Smooth muscle cell (in vitro differentiated cells): ENCODE results near the gene GAB4. TPM values are rescaled to one million over a fixed set of nuclear protein-coding genes. Genes with fewer than 3 reads are reported as not detected.

ENCODE experiments used
- DNase-seq: peaks from one replicate; lab custom pipeline; 2025; ENCODE audit not compliant: unreplicated experiment; lab: John Stamatoyannopoulos, UW
- H2AFZ ChIP-seq: fragments of 200-600 bp; sonication (generic); 2 replicates; pipeline ENCODE4 v1.6.0; 2016; ENCODE audit warnings: antibody characterized with exemption, low read depth, mild to moderate bottlenecking
- H3F3A ChIP-seq: fragments of 200-600 bp; sonication (generic); 2 replicates; pipeline ENCODE4 v1.6.0; 2017; ENCODE audit warnings: antibody characterized with exemption, low read depth
- H3K27ac ChIP-seq: fragments of 200-600 bp; sonication (generic); 2 replicates; pipeline ENCODE4 v1.5.1; 2016; ENCODE audit warnings: low read depth, mild to moderate bottlenecking
- H3K27me3 ChIP-seq: fragments of 200-600 bp; sonication (generic); 2 replicates; pipeline ENCODE4 v1.6.1; 2016; ENCODE audit warnings: low read depth, mild to moderate bottlenecking
- H3K36me3 ChIP-seq: fragments of 200-600 bp; sonication (generic); 2 replicates; pipeline ENCODE4 v1.5.1; 2016; ENCODE audit warnings: low read depth
- H3K4me1 ChIP-seq: fragments of 200-600 bp; sonication (generic); 2 replicates; pipeline ENCODE4 v1.5.1; 2016; ENCODE audit warnings: low read depth
- H3K4me2 ChIP-seq: fragments of 200-600 bp; sonication (generic); 2 replicates; pipeline ENCODE4 v1.6.0; 2016; ENCODE audit warnings: mild to moderate bottlenecking
- H3K4me3 ChIP-seq: fragments of 200-600 bp; sonication (generic); 2 replicates; pipeline ENCODE4 v1.5.1; 2016; ENCODE audit warnings: mild to moderate bottlenecking
- H3K79me2 ChIP-seq: fragments of 200-600 bp; sonication (generic); 2 replicates; pipeline ENCODE4 v1.6.0; 2016; ENCODE audit warnings: low read depth, mild to moderate bottlenecking
- H3K9ac ChIP-seq: fragments of 200-600 bp; sonication (generic); 2 replicates; pipeline ENCODE4 v1.6.0; 2016; ENCODE audit warnings: low read depth
- H3K9me3 ChIP-seq: fragments of 200-600 bp; sonication (generic); replicated peaks from 2 replicates; pipeline ENCODE4 v1.5.1; 2016; ENCODE audit warnings: low read depth
- H4K20me1 ChIP-seq: fragments of 200-600 bp; sonication (generic); 2 replicates; pipeline ENCODE4 v1.6.0; 2016; ENCODE audit warnings: low read depth
- CTCF ChIP-seq: fragments of 200-600 bp; sonication (generic); IDR thresholded peaks from 2 replicates; pipeline ENCODE4 v1.5.1; 2017; ENCODE audit warnings: borderline replicate concordance, mild to moderate bottlenecking, antibody characterized with exemption; ENCODE audit not compliant: insufficient read depth, poor library complexity, severe bottlenecking
- WGBS: methylation state at CpG from one replicate; pipeline ENCODE4 v1.1.7; 2016; ENCODE audit warnings: low lambda C conversion rate; 5-methylcytosine and 5-hydroxymethylcytosine counted together
- polyA plus RNA-seq: library from polyadenylated mRNA; unstranded; fragments of >200 nt; fragmentation: Nextera tagmentation; extraction: Ambion mirVana; gene quantifications from 2 replicates; pipeline ENCODE4 v1.2.1, GENCODE V29; 2016
- total RNA-seq: library from RNA; depleted of rRNA; stranded (reverse); fragments of >200 nt; gene quantifications from 2 replicates; pipeline ENCODE4 v1.2.3, GENCODE V29; 2014

The GAB4 gene
- total and polyA plus RNA-seq, 2 experiments from 2014 or later, result not detected

- H3K27ac ChIP-seq, result no peak overlapping the region
- H3K79me2 ChIP-seq, result no peaks in the 10 kb centered on the region
- no peak overlapping the region for H2AFZ ChIP-seq
- no peaks in the 10 kb centered on the region for H3K4me1 ChIP-seq
- TF ChIP-seq CTCF, result no peak
- no peak overlapping the region for H3K4me3 ChIP-seq
- no peak overlapping the region for H3K9ac ChIP-seq
- H3K36me3 ChIP-seq, result no peaks in the 10 kb centered on the region
- WGBS, result 69% methylated on average over 5 of the region's 5 CpGs
- H3F3A ChIP-seq, result no peaks in the 10 kb centered on the region
- no peaks in the 10 kb centered on the region for H4K20me1 ChIP-seq
- no peaks in the 10 kb centered on the region for H3K9me3 ChIP-seq
- no peak for DNase-seq
- H3K4me2 ChIP-seq, result no peak overlapping the region
- H3K27me3 ChIP-seq, result no peaks in the 10 kb centered on the region
Measured at GRCh38 chr22:16964366-16964765, 43.7 kb downstream of the GAB4 start.

- no peaks in the 10 kb centered on the region for H3K4me1 ChIP-seq
- TF ChIP-seq CTCF, result no peak
- DNase-seq, result no peak
- H3K36me3 ChIP-seq, result no peaks in the 10 kb centered on the region
- no peaks in the 10 kb centered on the region for H3K79me2 ChIP-seq
- no peaks in the 10 kb centered on the region for H3K27me3 ChIP-seq
- H3F3A ChIP-seq, result no peaks in the 10 kb centered on the region
- H3K27ac ChIP-seq, result no peak overlapping the region
- H4K20me1 ChIP-seq, result no peaks in the 10 kb centered on the region
- no peak overlapping the region for H3K4me2 ChIP-seq
- no peak overlapping the region for H3K4me3 ChIP-seq
- H3K9ac ChIP-seq, result no peak overlapping the region
- 89% methylated on average over 18 of the region's 18 CpGs for WGBS
- no peaks in the 10 kb centered on the region for H3K9me3 ChIP-seq
- no peak overlapping the region for H2AFZ ChIP-seq
Measured at GRCh38 chr22:16963189-16963945, 44.7 kb downstream of the GAB4 start.

DNA sequence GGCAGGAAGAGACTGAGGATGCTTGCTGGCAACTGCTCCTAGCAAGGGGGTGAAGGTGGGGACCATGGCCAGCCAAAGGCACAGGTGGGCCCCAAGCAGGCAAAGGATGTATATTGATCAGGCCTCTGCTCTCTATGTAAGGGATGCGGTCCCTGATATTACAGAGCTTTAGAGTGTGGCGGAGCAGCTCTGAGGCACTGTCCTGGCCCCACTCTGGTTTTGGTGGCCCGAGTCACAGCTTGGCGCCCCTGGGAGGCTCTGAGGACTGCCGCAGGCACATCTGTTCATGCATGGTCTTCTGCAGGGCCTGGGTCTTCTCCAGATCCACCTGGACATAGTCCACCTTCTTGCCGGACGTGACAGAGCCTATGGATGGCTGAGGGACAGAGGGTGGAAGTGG lies 45.5 kb downstream of the GAB4 start:
- H3K9me3 ChIP-seq, result no peaks in the 10 kb centered on the region
- no peaks in the 10 kb centered on the region for H3K79me2 ChIP-seq
- H3K4me2 ChIP-seq, result no peak overlapping the region
- no peak overlapping the region for H3K9ac ChIP-seq
- DNase-seq, result no peak
- H3K4me1 ChIP-seq, result no peaks in the 10 kb centered on the region
- H4K20me1 ChIP-seq, result no peaks in the 10 kb centered on the region
- H2AFZ ChIP-seq, result no peak overlapping the region
- H3F3A ChIP-seq, result no peaks in the 10 kb centered on the region
- H3K27me3 ChIP-seq, result no peaks in the 10 kb centered on the region
- TF ChIP-seq CTCF, result no peak
- H3K27ac ChIP-seq, result no peak overlapping the region
- H3K4me3 ChIP-seq, result no peak overlapping the region
- H3K36me3 ChIP-seq, result no peaks in the 10 kb centered on the region
- WGBS, result 91% methylated on average over 7 of the region's 7 CpGs
